ENCODE data around the gene RNF130.
A peak's percentile ranks its signal among the peaks of the same experiment; 100 is the strongest.
"Not testable (repeated sequence)": the region's sequence is repeated elsewhere in the genome, so short reads cannot be mapped to it uniquely, and the experiment has no call there.

RNF130 gene

DNA sequence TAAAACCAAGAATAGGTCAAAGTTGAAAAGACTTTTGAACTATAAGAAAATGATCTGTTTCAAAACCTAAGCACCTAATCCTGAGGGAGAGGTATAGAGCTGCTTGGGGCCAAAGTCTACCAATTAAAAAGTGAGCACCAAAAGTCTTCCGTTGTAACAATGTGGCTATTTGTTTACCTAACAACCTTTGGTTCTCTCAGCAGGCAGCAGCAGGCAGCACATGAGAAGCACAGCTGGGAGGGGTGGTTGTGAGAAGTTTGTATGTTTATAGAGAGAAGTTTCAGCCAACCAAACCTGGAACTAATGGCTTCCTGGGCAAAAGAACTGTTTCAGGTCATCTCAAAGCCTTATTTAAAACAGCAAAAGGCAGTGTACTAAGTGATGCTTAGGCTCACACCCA, 104.1 kb downstream of the RNF130 start:
- DNase-seq: no peak

DNA sequence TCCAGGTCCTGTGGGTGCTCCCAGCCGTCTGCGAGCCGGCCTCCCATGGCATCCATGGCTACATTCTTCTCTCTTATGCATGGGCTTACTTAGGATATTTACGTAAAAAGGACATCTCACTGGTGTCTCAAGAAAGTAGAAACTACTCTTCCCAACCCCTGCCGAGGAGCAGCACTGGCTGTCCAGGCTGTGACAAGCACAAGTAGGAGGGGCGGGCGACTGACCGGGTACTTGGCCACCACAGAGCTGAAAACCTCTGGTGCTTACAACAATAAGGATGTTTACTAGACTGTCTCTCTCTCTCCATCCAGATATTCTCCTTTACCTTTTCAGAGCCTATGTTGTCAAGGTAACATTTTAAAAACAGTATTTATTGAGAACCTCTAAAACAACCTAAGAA, 107.5 kb downstream of the RNF130 start:
- no peak for DNase-seq

DNA sequence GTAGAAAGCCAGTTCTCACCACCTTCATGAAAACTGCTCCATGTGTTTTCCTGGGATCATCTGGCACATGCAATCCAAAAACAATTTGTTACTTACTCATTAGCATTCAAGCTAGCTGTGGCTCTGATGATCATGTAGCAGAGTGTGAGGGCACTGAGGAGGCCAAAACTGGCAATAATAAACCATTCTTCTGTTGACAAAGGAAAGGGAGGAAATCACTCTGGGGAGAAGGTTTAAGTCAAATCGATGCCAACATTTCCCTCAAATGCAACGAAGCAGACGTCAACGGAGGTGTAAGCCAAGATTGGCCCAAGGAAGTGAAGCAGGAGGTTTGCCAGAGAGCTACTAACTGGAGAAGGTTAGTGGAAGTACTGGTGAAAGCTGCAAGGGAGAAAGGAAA, 108.2 kb downstream of the RNF130 start:
- DNase-seq: no peak

DNA sequence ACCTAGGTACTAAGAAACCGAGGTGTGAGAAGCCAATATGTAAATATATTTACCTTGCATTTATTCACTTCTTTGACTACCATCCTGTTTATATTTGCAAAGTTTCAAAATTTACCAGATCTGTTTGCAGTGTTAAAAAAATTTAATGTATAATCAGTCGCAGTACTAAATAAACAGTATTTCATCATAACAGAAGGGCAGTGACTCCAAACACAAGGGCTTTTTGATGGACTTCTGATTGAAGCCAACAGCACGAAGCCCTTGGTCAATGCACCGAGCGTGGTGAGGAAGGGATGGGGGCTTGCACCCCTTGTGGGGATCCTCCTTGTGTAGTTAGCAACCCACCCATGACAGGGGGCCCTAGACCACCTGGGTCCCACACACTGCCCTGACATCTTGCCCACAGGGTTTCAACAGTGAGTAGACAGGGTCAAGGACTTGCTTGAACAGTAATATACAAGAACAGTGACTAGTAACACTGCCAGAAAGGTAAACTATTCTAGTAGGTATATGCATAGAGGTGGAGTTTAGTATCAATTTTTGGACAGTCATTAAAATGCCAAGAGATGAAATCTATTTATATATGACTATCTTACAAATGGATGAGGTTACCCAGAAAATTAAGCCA, 111.2 kb downstream of the RNF130 start:
- no peak for DNase-seq

DNA sequence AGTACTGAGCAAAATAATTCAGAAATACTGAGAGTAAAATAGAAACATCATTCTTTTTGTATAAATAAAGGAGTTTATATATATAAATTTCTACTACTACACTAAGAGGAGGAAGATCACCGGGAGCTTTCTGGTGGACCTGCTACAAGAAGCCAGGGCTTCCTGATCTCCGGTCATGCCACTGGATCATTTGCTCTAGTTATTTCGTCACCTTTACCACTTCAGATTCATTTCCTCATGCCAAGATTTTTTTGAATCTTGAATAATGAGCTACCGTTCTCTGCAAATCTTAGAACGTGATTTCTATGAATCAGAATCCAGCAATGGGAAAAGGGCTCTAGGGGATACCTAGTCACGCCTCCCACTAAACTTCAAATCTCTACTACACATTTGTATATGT, 111.9 kb downstream of the RNF130 start:
- DNase-seq: peak; percentile 90

DNA sequence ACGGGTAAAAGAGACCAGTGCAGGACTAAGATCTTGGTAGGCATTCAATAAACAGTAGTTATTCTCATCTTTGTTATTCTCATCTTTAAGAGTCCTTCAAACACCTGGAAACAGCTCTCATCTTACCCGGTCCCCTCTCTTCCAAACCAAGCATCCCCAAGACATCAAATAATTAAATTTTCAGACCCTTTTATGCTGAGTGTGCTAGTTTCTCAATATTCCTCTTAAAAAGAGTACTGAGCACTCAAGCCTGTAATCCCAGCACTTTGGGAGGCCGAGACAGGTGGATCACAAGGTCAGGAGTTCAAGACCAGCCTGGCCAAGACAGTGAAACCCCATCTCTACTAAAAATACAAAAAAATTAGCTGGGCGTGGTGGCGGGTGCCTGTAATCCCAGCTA, 112.4 kb downstream of the RNF130 start:
- not testable (repeated sequence) for DNase-seq

DNA sequence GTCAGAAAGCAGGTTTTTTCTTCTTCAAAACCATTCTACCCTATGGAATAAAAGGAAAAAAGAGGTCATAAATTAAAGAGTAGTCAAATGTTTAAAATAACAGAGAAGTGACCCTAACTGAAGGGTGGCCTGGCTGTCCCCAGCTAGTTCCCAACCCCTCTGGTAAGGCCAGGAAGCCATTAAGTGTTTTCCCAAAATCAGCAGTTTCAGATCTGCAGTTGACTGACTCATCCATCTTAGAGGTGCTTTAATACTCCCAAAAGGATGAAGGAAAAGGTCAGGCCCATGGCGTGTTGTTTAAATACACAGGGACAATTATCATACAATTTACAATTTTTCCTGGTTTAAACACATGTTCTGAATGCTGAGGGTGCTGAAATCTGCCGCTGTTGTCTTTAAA, 115.9 kb downstream of the RNF130 start:
- DNase-seq: peak; percentile 3

DNA sequence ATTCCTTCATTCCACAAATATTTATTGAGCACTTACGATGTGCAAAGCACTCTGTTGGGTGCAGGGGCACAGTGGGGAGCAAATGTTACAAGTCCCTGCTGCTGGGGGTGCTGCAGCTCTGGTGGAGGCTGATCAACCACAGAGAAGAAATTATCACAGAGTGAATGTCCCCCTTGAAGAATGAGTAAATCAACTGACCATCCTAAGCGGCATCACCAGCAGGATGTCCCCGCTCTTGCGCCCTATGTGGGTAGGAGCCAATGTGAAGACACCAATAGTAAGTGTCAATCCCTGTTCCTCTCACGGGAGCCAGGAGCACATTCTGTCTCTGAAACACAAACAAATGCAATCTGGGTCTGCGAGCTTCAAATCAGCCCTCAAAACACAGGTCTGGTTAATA, 116.5 kb downstream of the RNF130 start:
- no peak for DNase-seq

DNA sequence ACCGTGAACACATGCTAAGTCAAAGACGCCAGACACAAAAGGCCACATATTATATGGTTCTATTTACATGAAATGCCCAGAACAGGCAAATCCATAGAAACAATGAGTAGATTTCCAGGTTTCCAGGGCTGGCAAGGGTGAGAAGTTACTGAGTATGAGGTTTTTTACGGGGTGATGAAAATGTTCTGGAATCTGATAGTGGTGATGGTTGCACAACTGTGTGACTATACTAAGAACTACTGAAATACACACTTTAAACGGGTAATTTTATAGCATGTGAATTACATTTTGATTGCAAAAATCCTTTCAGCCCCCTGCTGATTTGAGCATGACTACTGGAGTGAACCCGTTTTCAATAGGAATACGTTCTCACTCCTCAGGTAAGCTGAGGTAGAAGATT, 117.1 kb downstream of the RNF130 start:
- DNase-seq: no peak

DNA sequence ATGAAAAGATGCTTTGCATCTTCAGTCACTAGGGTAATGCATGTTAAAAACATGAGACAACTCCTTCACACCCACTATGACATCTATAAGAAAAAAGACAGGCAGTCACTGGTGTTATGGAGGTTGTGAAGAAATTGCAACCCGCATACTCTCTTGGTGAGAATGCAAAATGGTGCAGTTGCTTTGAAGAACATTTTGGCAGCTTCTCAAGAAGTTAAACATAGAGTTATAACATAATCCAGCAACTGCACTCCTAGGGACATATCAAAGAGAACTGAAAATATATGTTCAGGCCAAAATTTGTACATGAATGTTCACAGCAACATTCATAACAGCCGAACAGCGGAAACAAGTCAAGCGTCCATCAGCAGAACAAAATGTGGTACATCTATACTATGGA, 117.6 kb downstream of the RNF130 start:
- DNase-seq: no peak

DNA sequence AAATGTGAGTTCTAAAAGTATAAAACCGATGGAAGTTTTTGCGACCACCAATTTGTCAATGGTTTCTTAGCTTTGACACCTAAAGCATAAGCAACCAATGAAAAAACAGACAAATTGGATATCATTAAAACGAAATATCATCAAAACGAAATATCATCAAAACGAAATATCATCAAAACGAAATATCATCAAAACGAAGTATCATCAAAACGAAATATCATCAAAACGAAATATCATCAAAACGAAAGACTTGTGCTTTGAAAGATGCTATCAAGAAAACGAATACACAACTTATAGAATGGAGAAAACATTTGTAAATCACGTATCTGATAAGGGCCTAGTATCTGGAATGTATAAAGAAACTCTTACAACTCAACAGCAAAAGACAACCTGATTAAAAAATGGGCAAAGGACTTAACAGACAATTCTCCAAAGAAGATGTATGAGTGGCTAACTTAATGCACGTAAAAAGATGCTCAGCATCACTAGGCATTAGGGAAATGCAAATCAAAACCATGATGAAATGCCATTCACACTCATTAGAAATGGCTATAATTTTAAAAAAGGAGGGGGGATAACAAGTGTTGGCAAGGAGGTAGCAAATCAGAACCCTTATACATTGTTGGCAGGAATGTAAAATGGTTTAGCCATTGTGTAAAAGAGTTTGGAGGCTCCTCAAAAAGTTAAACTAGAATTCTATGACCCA, 134.4 kb downstream of the RNF130 start:
- no peak for DNase-seq

DNA sequence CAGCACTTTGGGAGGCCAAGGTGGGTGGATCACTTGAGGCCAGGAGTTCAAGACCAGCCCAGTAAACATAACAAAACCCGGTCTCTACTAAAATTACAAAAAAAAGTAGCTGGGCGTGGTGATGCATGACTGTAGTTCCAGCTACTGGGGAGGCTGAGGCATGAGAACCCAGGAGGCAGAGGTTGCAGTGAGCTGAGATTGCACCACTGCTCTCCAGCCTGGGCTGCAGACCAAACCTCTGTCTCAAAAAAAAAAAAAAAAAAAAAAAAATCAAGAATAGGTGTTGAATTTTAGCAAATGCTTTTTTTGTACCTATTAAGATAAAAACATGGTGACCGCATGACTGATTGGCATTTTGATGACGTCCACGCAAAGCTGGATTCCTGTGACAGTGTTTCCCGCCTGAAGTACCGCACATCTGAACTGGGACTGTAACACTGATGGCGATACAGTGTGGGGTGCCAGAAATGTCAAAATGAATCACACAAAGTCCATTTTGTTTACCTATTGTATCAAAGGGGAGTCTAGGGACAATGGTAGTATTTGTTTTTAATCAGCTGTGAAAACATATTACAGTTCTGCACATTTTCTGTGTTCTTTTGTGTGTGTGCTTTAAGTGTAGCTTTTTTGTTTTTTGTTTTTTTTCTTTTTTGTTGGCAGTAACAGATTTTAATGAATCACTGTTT, 140.6 kb downstream of the RNF130 start:
- no peak for DNase-seq

DNA sequence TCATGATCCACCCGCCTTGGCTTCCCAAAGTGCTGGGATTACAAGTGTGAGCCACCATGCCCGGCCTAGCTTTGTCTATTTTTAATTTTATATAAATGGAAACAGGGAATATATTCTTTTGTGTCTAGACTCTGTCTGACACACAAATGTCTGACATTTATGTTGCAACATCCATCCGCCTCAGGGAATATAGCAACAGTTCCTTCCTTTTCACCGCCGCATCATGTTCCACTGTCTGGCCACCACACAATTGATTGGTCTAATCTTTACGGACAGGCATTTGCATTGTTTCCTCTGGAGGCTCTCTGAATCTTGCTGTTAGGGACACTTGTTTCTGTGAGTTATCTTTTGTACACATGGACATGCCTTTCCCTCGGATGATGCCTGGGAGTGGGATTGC, 143.7 kb downstream of the RNF130 start:
- DNase-seq: peak; percentile 52

DNA sequence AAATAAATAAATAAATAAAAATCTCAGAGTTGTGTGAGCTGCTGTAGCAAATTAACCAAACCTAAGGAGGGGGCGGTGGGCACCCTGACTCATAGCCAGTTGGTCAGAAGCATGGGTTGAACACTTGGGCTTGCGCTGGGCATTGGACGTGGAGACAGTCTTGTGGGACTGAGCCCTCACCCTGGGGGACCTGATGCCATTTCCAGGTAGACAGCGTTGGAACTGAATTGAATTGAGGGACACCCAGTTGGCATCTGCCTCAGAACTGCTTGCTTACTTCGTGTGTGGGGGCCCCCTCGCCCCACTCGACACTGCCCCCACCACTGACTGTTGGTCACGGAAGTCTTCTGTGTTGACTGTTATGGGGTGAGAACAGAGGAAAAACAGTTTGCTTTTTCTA, 144.9 kb downstream of the RNF130 start:
- DNase-seq: no peak

DNA sequence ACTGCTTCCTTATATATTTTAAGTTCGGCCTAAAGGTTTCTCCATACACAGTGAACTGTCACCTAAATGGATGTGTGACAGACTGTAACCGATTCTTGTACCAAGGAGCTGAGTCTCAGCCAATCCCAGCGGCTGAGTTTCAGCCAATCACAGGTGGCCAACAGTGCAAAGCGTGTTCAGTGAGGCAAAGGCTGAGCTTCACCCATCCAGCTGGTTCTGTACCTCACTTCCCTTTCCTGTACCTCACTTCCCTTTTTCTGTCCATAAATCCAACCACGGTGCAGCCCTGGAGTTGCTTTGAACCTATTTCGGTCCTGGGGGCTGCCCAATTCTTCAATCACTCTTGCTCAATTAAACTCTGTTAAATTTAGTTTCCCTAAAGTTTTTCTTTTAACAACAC, 148.1 kb downstream of the RNF130 start:
- peak; percentile 60 for DNase-seq

DNA sequence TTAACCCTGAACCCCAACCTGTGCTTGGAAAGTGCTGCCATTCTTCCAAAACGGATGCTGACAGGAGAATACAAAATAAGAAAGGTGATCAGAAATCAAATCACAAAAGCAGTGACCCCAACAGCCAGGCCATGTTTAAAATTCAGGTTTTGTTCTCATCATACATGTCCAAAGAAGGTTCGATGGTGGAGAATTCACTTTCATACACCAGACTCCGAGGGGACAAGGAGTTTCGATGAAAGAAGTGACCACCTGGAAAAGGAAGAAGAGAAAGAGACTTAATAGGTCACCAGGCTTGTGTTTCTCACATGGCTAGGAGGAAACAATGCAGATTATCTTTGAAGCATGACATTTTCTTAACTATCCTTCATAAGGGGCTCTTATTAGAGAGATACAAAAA, 151.4 kb downstream of the RNF130 start:
- no peak for DNase-seq

DNA sequence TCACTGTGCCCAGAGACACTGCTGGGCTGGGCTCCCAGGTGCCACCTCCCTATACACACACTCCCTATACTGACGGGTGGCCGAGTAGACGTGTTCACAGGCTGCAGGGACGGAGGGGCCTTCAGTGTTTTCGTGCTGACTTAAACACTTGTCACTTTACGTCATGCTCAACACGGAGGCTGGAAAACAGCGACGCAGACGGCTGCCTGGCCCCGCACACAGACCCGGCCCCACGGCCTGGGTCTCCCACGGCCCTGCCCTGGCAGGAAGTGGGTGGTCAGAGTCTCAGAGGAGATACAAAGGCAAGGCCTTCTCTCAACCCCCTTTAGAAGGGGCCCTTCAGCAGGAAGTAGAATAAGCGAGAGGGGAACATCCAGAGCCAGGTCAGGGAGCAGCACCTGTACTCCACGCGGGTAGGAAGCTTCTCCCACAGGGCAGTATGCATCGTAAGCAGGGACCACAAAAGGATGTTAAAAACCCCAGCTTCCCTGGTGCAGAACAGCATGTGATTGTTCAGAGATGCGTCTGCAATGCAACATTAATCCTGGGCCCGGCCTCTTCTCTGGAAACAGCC, 152.0 kb downstream of the RNF130 start:
- no peak for DNase-seq

DNA sequence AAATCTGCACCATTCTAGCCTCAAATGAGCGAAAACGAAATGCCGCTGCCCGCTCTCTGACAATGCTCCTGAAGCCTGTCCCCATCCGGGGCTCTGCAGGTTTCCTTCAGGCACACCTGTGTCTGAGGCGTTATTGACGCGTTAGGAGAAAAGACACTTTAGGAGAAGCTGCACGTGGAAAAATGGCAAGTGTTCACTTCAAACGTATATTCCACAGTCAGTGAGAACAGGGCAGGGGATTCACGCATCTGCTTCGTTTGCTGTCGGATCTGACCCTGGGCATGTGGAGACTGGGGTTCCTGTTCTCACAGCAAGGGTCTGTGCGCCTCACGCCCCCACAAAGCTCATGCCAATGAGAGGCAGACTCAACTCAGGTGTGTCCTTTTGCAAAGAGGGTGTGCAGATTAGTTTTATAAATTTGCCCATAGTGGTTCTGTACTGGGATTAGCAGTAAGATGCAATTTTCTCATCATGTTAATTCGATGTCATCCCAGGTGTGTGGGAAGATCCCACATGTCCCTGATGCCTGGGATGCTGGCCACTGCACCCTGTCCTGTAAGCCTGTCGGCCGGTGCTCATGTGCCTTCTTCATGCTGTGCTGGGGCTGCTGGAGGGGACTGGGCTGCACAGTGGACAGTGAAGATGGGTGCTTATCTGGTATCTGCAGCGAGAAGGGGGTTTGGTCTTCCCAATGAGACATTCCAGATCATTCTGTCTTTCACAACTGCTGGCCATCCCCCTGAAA, 152.6 kb downstream of the RNF130 start:
- DNase-seq: no peak

DNA sequence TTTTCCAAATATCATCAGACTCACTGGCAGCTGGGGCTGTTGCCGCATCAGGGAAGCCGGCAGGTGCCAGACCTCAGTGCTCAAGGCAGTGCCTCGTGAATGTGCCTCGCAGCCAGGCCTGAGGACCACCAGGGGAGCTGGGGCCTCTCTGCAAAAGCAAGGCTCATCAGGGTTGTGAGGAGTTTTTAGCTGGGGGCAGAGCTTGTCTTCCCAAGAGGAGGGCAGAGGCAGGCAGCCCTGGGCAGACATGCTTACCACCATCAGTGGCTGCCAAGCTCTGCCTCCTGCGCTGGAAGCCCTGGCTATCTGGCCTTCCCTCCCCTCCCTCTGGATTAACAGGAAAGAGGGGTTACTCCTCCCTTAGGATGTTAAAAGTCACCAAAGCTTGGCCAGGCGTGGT, 155.0 kb downstream of the RNF130 start:
- no peak for DNase-seq

DNA sequence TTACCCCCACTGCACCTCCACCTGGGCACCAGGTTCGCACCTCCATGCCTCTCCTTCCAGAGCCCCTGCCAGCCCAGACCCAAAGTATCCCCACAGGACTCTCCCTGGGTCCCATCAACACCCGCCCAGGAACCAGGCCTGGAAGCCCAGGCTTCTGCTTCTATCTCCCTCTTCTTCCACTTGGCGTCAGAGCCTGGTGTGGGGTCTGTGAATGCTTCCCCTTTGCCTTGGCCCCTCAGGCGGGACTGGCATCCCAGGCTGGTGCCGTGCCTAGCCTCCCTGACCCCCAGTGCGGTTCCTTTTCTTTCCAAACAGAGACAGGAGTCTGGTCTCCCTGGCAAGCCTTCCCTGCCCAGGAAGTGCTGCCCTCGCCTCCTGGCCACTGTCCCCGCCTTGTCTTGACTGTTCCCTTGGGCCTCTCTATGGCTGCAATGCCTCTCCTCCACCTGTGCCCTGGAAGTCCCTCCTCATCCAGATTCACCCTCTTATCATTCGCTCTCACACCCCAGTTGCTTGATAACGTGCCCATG, 156.1 kb downstream of the RNF130 start:
- DNase-seq: no peak

DNA sequence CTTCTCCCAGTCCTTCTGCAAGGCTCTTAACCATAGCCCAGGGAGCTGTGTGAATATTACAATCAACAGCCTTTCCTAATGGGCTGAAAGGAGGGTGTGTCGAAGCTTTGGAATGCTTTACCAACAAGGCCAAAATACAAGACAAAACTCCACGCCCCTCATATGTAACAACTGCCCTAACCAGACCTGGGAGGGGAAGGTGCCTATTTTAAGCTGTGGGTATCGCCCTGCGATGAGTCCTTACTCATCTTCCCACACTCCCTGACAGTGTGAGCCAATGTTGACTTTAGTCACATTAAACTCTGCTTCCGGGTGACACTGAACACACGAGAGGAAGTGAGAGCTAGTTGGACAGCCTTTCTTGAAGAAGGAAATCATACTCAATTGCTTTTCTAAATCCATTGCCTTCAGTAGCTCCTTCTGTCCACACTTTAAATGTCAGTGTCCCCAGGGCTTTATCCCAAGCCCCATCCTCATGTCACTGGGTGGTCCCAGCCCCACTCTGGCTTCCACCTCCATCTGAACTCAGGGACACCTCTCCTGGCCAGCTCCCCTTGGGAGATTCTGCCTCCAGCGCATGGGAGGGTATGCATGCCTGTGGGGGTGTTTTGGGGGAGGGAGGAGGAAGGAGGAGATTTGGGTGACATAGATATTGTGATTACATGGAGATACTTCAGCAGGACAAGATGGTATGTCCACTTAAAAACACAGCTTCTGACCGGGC, 157.4 kb downstream of the RNF130 start:
- peak; percentile 95 for DNase-seq

DNA sequence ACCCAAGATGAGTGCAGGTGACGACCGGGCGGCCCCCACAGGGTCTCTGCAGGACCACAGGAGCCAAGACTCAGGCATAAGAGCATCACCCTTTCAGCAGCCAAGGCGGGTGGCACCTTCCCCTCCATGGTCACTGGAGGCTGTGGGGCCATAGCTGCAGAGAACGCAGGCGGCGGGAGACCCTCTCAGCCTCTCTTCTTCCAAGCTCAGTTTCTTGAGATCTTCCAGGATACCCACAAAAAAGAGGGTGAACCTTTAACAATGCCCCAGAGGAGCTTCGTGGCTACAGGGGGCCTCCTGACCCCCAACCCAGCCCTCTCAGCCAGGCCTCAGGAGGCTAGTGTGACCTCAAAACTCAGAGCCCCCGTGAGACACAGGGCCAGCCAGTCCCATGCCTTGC, 158.1 kb downstream of the RNF130 start:
- no peak for DNase-seq
